ENCODE measurements around the gene CFAP100.

The CFAP100 gene

GRCh38 chr3:126406389-126407296 is 11.9 kb downstream of the CFAP100 start:
- DNase-seq = peak in 1 of 2 experiments; percentile 0

- DNase-seq = no peak
Observed at GRCh38 chr3:126407412-126408044, 12.8 kb downstream of the CFAP100 start.

GRCh38 chr3:126408099-126408498 is 13.4 kb downstream of the CFAP100 start:
- no peak for DNase-seq

- no peak for DNase-seq
Observed at GRCh38 chr3:126412841-126413692, 18.4 kb downstream of the CFAP100 start.

- no peak for DNase-seq
Observed at GRCh38 chr3:126413693-126414080, 19.0 kb downstream of the CFAP100 start.

GRCh38 chr3:126414406-126414805 is 19.7 kb downstream of the CFAP100 start:
- DNase-seq = no peak

GRCh38 chr3:126414961-126415660 is 20.4 kb downstream of the CFAP100 start:
- no peak for DNase-seq

GRCh38 chr3:126415661-126416591 is 21.2 kb downstream of the CFAP100 start:
- DNase-seq = no peak

- no peak for DNase-seq
Observed at GRCh38 chr3:126416943-126417342, 22.2 kb downstream of the CFAP100 start.

- DNase-seq = no peak
Observed at GRCh38 chr3:126417515-126417914, 22.8 kb downstream of the CFAP100 start.

GRCh38 chr3:126417981-126418530 is 23.3 kb downstream of the CFAP100 start:
- DNase-seq = no peak

- DNase-seq = no peak
Observed at GRCh38 chr3:126418661-126419131, 24.0 kb downstream of the CFAP100 start.

GRCh38 chr3:126419151-126419703 is 24.5 kb downstream of the CFAP100 start:
- no peak for DNase-seq

- no peak for DNase-seq
Observed at GRCh38 chr3:126419886-126420786, 25.4 kb downstream of the CFAP100 start.

- no peak for DNase-seq
Observed at GRCh38 chr3:126421573-126422119, 26.9 kb downstream of the CFAP100 start.

GRCh38 chr3:126422121-126422520 is 27.4 kb downstream of the CFAP100 start:
- no peak for DNase-seq

- DNase-seq = no peak
Observed at GRCh38 chr3:126422571-126423091, 27.9 kb downstream of the CFAP100 start.

- no peak for DNase-seq
Observed at GRCh38 chr3:126423191-126424038, 28.7 kb downstream of the CFAP100 start.
